GM12878 (cell line): ENCODE measurements around the gene SMIM17. TPM values are rescaled to one million over a fixed set of nuclear protein-coding genes. Genes with fewer than 3 reads are reported as not detected.

Experiments
- ATAC-seq: fragments of 200-7000 bp; cut with Tn5 transposase; 3 replicates; pipeline ENCODE4 v1.9.1; 2020; ENCODE audit warnings: mild to moderate bottlenecking, moderate library complexity
- BruUV-seq: library from RNA; stranded (reverse); fragments of 400-500 nt; replicated peaks from 2 replicates; lab custom pipeline; 2021; lab: Mats Ljungman, UMichigan
- CTCF ChIA-PET: fragments of 300-600 bp; sonication (Branson Sonifier 250); formaldehyde crosslinking; extraction: SDS; loops from one replicate; lab custom pipeline; 2021; ENCODE audit warnings: inconsistent platforms; lab: Yijun Ruan, JAX
- POLR2A ChIA-PET: fragments of 350-600 bp; formaldehyde crosslinking; extraction: SDS; loops from one replicate; lab custom pipeline; 2021; ENCODE audit warnings: inconsistent platforms; lab: Charles Lee
- RAD21 ChIA-PET: fragments of 300-600 bp; sonication (Branson Sonifier 250); formaldehyde crosslinking; loops from one replicate; lab custom pipeline; 2023; ENCODE audit warnings: antibody characterized with exemption; ENCODE audit not compliant: unreplicated experiment; lab: Charles Lee
- SMC1A ChIA-PET: fragments of 300-600 bp; sonication (Branson Sonifier 250); formaldehyde crosslinking; loops from one replicate; lab custom pipeline; 2023; ENCODE audit not compliant: unreplicated experiment, uncharacterized antibody; lab: Charles Lee
- DNase-seq: peaks from one replicate; pipeline ENCODE4 v3.0.0-alpha.2; 2011; ENCODE audit warnings: low read depth, low spot score
- FAIRE-seq: peaks from 3 replicates; lab custom pipeline; 2011; peaks lifted over from hg19 to GRCh38; lab: Jason Lieb, UNC
- H2AFZ ChIP-seq: 2 replicates; pipeline ENCODE4 v1.6.0; 2011; ENCODE audit warnings: low read depth, low read length, control low read depth; ENCODE audit not compliant: control insufficient read depth
- H3K27ac ChIP-seq: 2 replicates; pipeline ENCODE4 v1.5.1; 2011; ENCODE audit warnings: control low read depth; ENCODE audit not compliant: control insufficient read depth, insufficient read depth
- H3K27me3 ChIP-seq, 2 experiments: replicated peaks in 1 of 2; 2 replicates each; pipeline versions ENCODE4 v1.6.0 to v1.6.1; 2011; ENCODE audit warnings: low read length in 1 of 2; ENCODE audit not compliant: control insufficient read depth in 2 of 2, insufficient read depth in 2 of 2
- H3K36me3 ChIP-seq, 2 experiments: 2 replicates each; pipeline ENCODE4 v1.5.1; 2011; ENCODE audit warnings: low read length in 1 of 2; ENCODE audit not compliant: control insufficient read depth in 2 of 2, insufficient read depth in 2 of 2
- H3K4me1 ChIP-seq: 2 replicates; pipeline ENCODE4 v1.6.1; 2011; ENCODE audit warnings: mild to moderate bottlenecking, low read length, moderate library complexity, mixed read lengths; ENCODE audit not compliant: control insufficient read depth, insufficient read depth
- H3K4me2 ChIP-seq: 2 replicates; pipeline ENCODE4 v1.6.0; 2011; ENCODE audit warnings: control low read depth; ENCODE audit not compliant: control insufficient read depth, insufficient read depth
- H3K4me3 ChIP-seq: fragments of 200-600 bp; sonication (generic); 2 replicates; pipeline ENCODE4 v1.5.1; 2016
- H3K79me2 ChIP-seq: 2 replicates; pipeline ENCODE4 v1.6.0; 2011; ENCODE audit warnings: low read length; ENCODE audit not compliant: control insufficient read depth, insufficient read depth
- H3K9ac ChIP-seq: 2 replicates; pipeline ENCODE4 v1.8.0; 2011; ENCODE audit warnings: low read length, control low read depth, mixed read lengths; ENCODE audit not compliant: control insufficient read depth, insufficient read depth
- H3K9me3 ChIP-seq: replicated peaks from 3 replicates; pipeline ENCODE4 v1.5.1; 2011; ENCODE audit warnings: mild to moderate bottlenecking, low read length; ENCODE audit not compliant: control insufficient read depth, insufficient read depth
- H4K20me1 ChIP-seq: 2 replicates; pipeline ENCODE4 v1.6.0; 2011; ENCODE audit not compliant: control insufficient read depth, insufficient read depth
- CBFB ChIP-seq: IDR thresholded peaks from 2 replicates; pipeline ENCODE4 v1.6.1; 2016; ENCODE audit warnings: antibody characterized with exemption, low read depth
- CEBPB ChIP-seq, 2 experiments: fragments of 150-350 bp in 1 of 2; IDR thresholded peaks; 2 replicates each; pipeline ENCODE4 v1.6.1; 2012 to 2014; ENCODE audit warnings: low read depth in 2 of 2, low read length in 2 of 2, borderline replicate concordance in 1 of 2, inconsistent platforms in 1 of 2
- FOXM1 ChIP-seq: IDR thresholded peaks from 2 replicates; pipeline ENCODE4 v1.6.1; 2012; ENCODE audit warnings: low read depth, mild to moderate bottlenecking, inconsistent platforms, low read length, moderate library complexity
- HDAC6 ChIP-seq: fragments of 200-600 bp; sonication (generic); IDR thresholded peaks from one replicate; pipeline ENCODE4 v1.8.0; 2017; ENCODE audit warnings: antibody characterized with exemption; ENCODE audit not compliant: unreplicated experiment
- KAT2A ChIP-seq: conservative IDR thresholded peaks from 2 replicates; pipeline ENCODE4 v1.6.1; 2011; ENCODE audit warnings: low read depth, low read length; ENCODE audit not compliant: control insufficient read depth
- LARP7 ChIP-seq: fragments of 450-650 bp; IDR thresholded peaks from 2 replicates; pipeline ENCODE4 v1.6.1; 2017; ENCODE audit warnings: mild to moderate bottlenecking
- MYB ChIP-seq: fragments of 150-350 bp; IDR thresholded peaks from 2 replicates; pipeline ENCODE4 v1.6.1; 2014; ENCODE audit warnings: mild to moderate bottlenecking, low read depth, low read length, borderline replicate concordance
- NR2C1 ChIP-seq: fragments of 450-650 bp; IDR thresholded peaks from 2 replicates; pipeline ENCODE4 v1.6.1; 2017; ENCODE audit warnings: antibody characterized with exemption, mild to moderate bottlenecking, moderate library complexity
- SMAD5 ChIP-seq: IDR thresholded peaks from 2 replicates; pipeline ENCODE4 v1.6.1; 2016; ENCODE audit warnings: antibody characterized with exemption, low read depth
- SMC3 ChIP-seq: IDR thresholded peaks from 2 replicates; pipeline ENCODE4 v1.6.1; 2011; ENCODE audit warnings: low read length, improper control_type of control experiment, borderline replicate concordance
- WRNIP1 ChIP-seq: IDR thresholded peaks from 2 replicates; pipeline ENCODE4 v1.6.1; 2011; ENCODE audit warnings: low read depth, low read length, improper control_type of control experiment, borderline replicate concordance
- ZBED1 ChIP-seq: IDR thresholded peaks from 2 replicates; pipeline ENCODE4 v1.6.1; 2016; ENCODE audit warnings: borderline replicate concordance
- ZNF384 ChIP-seq: IDR thresholded peaks from 2 replicates; pipeline ENCODE4 v1.6.1; 2012; ENCODE audit warnings: low read depth, mild to moderate bottlenecking, low read length, improper control_type of control experiment, borderline replicate concordance
- ZNF622 ChIP-seq: fragments of 450-650 bp; IDR thresholded peaks from 2 replicates; pipeline ENCODE4 v1.6.1; 2017; ENCODE audit warnings: mild to moderate bottlenecking, inconsistent platforms
- WGBS: methylation state at CpG from one replicate; pipeline ENCODE4 v1.1.6; 2016; ENCODE audit warnings: low lambda C conversion rate; ENCODE audit not compliant: insufficient replicate concordance, insufficient coverage; ENCODE audit errors: missing lambda C conversion rate; 5-methylcytosine and 5-hydroxymethylcytosine counted together
- in situ Hi-C: fragments of 300-500 bp; cut with MboI; formaldehyde crosslinking; loops from 9 replicates; pipeline ENCODE4 v1.14.3; 2018; ENCODE audit warnings: mixed read lengths
- intact Hi-C: fragments of 100-400 bp; cut with micrococcal nuclease; formaldehyde crosslinking; loops from one replicate; pipeline ENCODE4 v1.14.2; 2022; ENCODE audit not compliant: unreplicated experiment
- polyA plus RNA-seq, 11 experiments: library from polyadenylated mRNA; depleted of rRNA in 4 of 11; unstranded in 6 of 11; stranded (reverse) in 5 of 11; fragments of >200 nt; fragmentation: Nextera tagmentation in 4 of 11; fragmentation: Illumina TruSeq in 1 of 11; extraction: Ambion mirVana in 4 of 11; extraction: Trizol in 1 of 11; gene quantifications; 1 replicate in 1 of 11; 2 replicates in 10 of 11; pipeline versions ENCODE4 v1.2.1 to v1.2.3, GENCODE V29; 2011 to 2016; ENCODE audit warnings: inconsistent platforms in 2 of 11, missing spikeins in 2 of 11, low read depth in 1 of 11
- total RNA-seq, 4 experiments: library from RNA; depleted of rRNA in 3 of 4; stranded (reverse); fragments of >200 nt in 3 of 4; fragmentation: Illumina TruSeq in 1 of 4; extraction: Trizol in 1 of 4; gene quantifications; 2 replicates each; pipeline versions ENCODE4 v1.2.1 to v1.2.3, GENCODE V29; 2013 to 2021
- TF ChIP-seq, protein P1 (sequence below): IDR thresholded peaks from 2 replicates; pipeline ENCODE4 v1.6.1; 2012; ENCODE audit warnings: low read depth, low read length, improper control_type of control experiment
- TF ChIP-seq, protein P2 (sequence below): fragments of 450-650 bp; IDR thresholded peaks from 2 replicates; pipeline ENCODE4 v1.6.1; 2018; ENCODE audit warnings: mild to moderate bottlenecking, low read depth, moderate library complexity; ENCODE audit not compliant: partially characterized antibody
- TF ChIP-seq, protein P3 (sequence below): fragments of 450-650 bp; IDR thresholded peaks from 2 replicates; pipeline ENCODE4 v1.6.1; 2016; ENCODE audit warnings: mild to moderate bottlenecking, moderate library complexity, borderline replicate concordance
- TF ChIP-seq, protein P4 (sequence below): IDR thresholded peaks from 2 replicates; pipeline ENCODE4 v1.6.1; 2012; ENCODE audit warnings: low read depth, low read length, improper control_type of control experiment

Gene SMIM17
- total and polyA plus RNA-seq, 10 of the 15 experiments (the other 5 are each of a cell fraction or from before 2014, with no cell fraction given), result 0.07 to 0.23 (median 0.17) TPM; not detected in 6

DNA sequence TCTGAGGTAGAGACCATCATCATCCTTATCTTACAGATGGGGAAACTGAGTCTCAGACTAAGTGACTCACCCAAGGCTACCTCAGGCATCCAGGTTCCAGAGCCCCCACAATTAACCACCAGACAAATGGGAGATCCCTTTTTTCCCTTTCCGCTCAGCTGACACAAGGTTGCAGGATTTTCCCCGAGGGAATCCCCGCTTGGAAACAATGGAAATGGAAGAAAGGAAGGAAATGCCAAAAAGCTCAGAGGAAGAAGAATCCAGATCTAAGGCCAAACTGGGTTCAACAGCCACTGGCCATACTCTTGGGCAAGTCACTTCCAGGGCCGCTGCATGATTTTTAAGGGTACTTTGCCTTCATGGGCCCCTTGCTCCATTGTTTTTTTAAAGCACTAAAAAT is 46.3 kb upstream of the SMIM17 start:
- Histone ChIP-seq H3K36me3 (no peaks in the 10 kb centered on the region), H3K9ac (no peak overlapping the region), H3K4me2 (no peak overlapping the region), H3K79me2 (peaks cover 2% of the 10 kb centered on the region; the same call in 1 of the 2 replicates), H3K9me3 (peaks cover 3% of the 10 kb centered on the region; the same call in 2 of the 3 replicates), H4K20me1 (no peaks in the 10 kb centered on the region), H3K27me3 (no peaks in the 10 kb centered on the region), H3K4me3 (no peak overlapping the region), H2AFZ (no peak overlapping the region), H3K4me1 (no peaks in the 10 kb centered on the region; the same call in 1 of the 2 replicates), H3K27ac (no peak overlapping the region)
- in situ Hi-C loops, result no loop called here
- ChIA-PET POLR2A (no interaction called here), SMC1A (no interaction called here), CTCF (no interaction called here), RAD21 (no interaction called here)
- 81% methylated on average over 4 of the region's 4 CpGs for WGBS
- FAIRE-seq, result no peak
- no peak for ATAC-seq
- BruUV-seq, result no TSS peak
- intact Hi-C loops, result no loop called here
- DNase-seq, result no peak
- TF ChIP-seq SMAD5, result no peak
- TF ChIP-seq CBFB, result no peak
- no peak for TF ChIP-seq ZBED1
- TF ChIP-seq WRNIP1, result no peak
- TF ChIP-seq, protein P1, sequence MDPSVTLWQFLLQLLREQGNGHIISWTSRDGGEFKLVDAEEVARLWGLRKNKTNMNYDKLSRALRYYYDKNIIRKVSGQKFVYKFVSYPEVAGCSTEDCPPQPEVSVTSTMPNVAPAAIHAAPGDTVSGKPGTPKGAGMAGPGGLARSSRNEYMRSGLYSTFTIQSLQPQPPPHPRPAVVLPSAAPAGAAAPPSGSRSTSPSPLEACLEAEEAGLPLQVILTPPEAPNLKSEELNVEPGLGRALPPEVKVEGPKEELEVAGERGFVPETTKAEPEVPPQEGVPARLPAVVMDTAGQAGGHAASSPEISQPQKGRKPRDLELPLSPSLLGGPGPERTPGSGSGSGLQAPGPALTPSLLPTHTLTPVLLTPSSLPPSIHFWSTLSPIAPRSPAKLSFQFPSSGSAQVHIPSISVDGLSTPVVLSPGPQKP, result no peak
- no peak for TF ChIP-seq CEBPB (IDR thresholded peaks at IDR 0.05; ENCODE audit: borderline replicate concordance in 1 of 2, low read depth in 2 of 2, low read length in 2 of 2)
- TF ChIP-seq, protein P2, sequence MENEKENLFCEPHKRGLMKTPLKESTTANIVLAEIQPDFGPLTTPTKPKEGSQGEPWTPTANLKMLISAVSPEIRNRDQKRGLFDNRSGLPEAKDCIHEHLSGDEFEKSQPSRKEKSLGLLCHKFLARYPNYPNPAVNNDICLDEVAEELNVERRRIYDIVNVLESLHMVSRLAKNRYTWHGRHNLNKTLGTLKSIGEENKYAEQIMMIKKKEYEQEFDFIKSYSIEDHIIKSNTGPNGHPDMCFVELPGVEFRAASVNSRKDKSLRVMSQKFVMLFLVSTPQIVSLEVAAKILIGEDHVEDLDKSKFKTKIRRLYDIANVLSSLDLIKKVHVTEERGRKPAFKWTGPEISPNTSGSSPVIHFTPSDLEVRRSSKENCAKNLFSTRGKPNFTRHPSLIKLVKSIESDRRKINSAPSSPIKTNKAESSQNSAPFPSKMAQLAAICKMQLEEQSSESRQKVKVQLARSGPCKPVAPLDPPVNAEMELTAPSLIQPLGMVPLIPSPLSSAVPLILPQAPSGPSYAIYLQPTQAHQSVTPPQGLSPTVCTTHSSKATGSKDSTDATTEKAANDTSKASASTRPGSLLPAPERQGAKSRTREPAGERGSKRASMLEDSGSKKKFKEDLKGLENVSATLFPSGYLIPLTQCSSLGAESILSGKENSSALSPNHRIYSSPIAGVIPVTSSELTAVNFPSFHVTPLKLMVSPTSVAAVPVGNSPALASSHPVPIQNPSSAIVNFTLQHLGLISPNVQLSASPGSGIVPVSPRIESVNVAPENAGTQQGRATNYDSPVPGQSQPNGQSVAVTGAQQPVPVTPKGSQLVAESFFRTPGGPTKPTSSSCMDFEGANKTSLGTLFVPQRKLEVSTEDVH, result no peak
- TF ChIP-seq, protein P3, sequence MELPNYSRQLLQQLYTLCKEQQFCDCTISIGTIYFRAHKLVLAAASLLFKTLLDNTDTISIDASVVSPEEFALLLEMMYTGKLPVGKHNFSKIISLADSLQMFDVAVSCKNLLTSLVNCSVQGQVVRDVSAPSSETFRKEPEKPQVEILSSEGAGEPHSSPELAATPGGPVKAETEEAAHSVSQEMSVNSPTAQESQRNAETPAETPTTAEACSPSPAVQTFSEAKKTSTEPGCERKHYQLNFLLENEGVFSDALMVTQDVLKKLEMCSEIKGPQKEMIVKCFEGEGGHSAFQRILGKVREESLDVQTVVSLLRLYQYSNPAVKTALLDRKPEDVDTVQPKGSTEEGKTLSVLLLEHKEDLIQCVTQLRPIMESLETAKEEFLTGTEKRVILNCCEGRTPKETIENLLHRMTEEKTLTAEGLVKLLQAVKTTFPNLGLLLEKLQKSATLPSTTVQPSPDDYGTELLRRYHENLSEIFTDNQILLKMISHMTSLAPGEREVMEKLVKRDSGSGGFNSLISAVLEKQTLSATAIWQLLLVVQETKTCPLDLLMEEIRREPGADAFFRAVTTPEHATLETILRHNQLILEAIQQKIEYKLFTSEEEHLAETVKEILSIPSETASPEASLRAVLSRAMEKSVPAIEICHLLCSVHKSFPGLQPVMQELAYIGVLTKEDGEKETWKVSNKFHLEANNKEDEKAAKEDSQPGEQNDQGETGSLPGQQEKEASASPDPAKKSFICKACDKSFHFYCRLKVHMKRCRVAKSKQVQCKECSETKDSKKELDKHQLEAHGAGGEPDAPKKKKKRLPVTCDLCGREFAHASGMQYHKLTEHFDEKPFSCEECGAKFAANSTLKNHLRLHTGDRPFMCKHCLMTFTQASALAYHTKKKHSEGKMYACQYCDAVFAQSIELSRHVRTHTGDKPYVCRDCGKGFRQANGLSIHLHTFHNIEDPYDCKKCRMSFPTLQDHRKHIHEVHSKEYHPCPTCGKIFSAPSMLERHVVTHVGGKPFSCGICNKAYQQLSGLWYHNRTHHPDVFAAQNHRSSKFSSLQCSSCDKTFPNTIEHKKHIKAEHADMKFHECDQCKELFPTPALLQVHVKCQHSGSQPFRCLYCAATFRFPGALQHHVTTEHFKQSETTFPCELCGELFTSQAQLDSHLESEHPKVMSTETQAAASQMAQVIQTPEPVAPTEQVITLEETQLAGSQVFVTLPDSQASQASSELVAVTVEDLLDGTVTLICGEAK, result no peak
- TF ChIP-seq KAT2A, result no peak
- TF ChIP-seq ZNF622, result no peak
- TF ChIP-seq, protein P4, sequence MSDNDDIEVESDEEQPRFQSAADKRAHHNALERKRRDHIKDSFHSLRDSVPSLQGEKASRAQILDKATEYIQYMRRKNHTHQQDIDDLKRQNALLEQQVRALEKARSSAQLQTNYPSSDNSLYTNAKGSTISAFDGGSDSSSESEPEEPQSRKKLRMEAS, result no peak
- TF ChIP-seq FOXM1, result no peak
- no peak for TF ChIP-seq NR2C1
- no peak for TF ChIP-seq HDAC6
- no peak for TF ChIP-seq SMC3
- TF ChIP-seq MYB, result no peak
- TF ChIP-seq ZNF384, result no peak
- TF ChIP-seq LARP7, result no peak
